H9 (cell line): Measurements from ENCODE around the gene AP2A1. TPM values are rescaled to one million over a fixed set of nuclear protein-coding genes. Genes with fewer than 3 reads are reported as not detected.
A peak's percentile ranks its signal among the peaks of the same experiment; 100 is the strongest.

Experiments
- DNase-seq: peaks from one replicate; pipeline ENCODE4 v3.0.0-alpha.2; 2017
- H2AFZ ChIP-seq: one replicate; pipeline ENCODE4 v1.6.1; 2013; ENCODE audit warnings: mild to moderate bottlenecking, low read length, control low read depth, moderate library complexity
- H2AK5ac ChIP-seq: 2 replicates; pipeline ENCODE4 v1.6.1; 2013; ENCODE audit warnings: low read length, control low read depth, mixed read lengths; ENCODE audit not compliant: insufficient read length
- H2BK120ac ChIP-seq: one replicate; pipeline ENCODE4 v1.6.1; 2013; ENCODE audit warnings: low read depth, mild to moderate bottlenecking, low read length, control low read depth, inconsistent platforms; ENCODE audit not compliant: poor library complexity, severe bottlenecking
- H2BK12ac ChIP-seq: 2 replicates; pipeline ENCODE4 v1.6.1; 2013; ENCODE audit warnings: low read length, control low read depth, mixed read lengths, low read depth; ENCODE audit not compliant: insufficient read length
- H2BK15ac ChIP-seq: 2 replicates; pipeline ENCODE4 v1.6.1; 2013; ENCODE audit warnings: low read depth, low read length, control low read depth
- H2BK20ac ChIP-seq: one replicate; pipeline ENCODE4 v1.6.1; 2013; ENCODE audit warnings: low read depth, mild to moderate bottlenecking, low read length, control low read depth, inconsistent platforms; ENCODE audit not compliant: poor library complexity, severe bottlenecking
- H2BK5ac ChIP-seq: 2 replicates; pipeline ENCODE4 v1.6.1; 2013; ENCODE audit warnings: low read length, control low read depth, mixed read lengths; ENCODE audit not compliant: insufficient read length
- H3K14ac ChIP-seq: 2 replicates; pipeline ENCODE4 v1.6.1; 2013; ENCODE audit warnings: low read length, control low read depth; ENCODE audit not compliant: insufficient read depth
- H3K18ac ChIP-seq: 2 replicates; pipeline ENCODE4 v1.6.1; 2013; ENCODE audit warnings: low read depth, mild to moderate bottlenecking, mixed read lengths, low read length, control low read depth; ENCODE audit not compliant: insufficient read length
- H3K23ac ChIP-seq: 2 replicates; pipeline ENCODE4 v1.6.1; 2013; ENCODE audit warnings: low read length, control low read depth, mixed read lengths, low read depth; ENCODE audit not compliant: insufficient read length
- H3K23me2 ChIP-seq: 2 replicates; pipeline ENCODE4 v1.6.1; 2013; ENCODE audit warnings: low read depth, mild to moderate bottlenecking, mixed read lengths, low read length, control low read depth; ENCODE audit not compliant: insufficient read length, poor library complexity, severe bottlenecking
- H3K27ac ChIP-seq: 2 replicates; pipeline ENCODE4 v1.5.1; 2013; ENCODE audit warnings: low read length, control low read depth, mixed read lengths, low read depth; ENCODE audit not compliant: insufficient read length
- H3K27me3 ChIP-seq: 2 replicates; pipeline ENCODE4 v1.6.1; 2013; ENCODE audit warnings: low read length, control low read depth, inconsistent platforms; ENCODE audit not compliant: insufficient read depth
- H3K4ac ChIP-seq: 2 replicates; pipeline ENCODE4 v1.6.1; 2013; ENCODE audit warnings: low read depth, mild to moderate bottlenecking, control low read depth, inconsistent platforms, low read length, moderate library complexity
- H3K4me1 ChIP-seq: 2 replicates; pipeline ENCODE4 v1.6.1; 2013; ENCODE audit warnings: low read length, control low read depth, inconsistent platforms; ENCODE audit not compliant: insufficient read depth
- H3K4me2 ChIP-seq: 2 replicates; pipeline ENCODE4 v1.6.1; 2013; ENCODE audit warnings: low read length, control low read depth, mixed read lengths; ENCODE audit not compliant: insufficient read length, insufficient read depth
- H3K56ac ChIP-seq: 2 replicates; pipeline ENCODE4 v1.6.1; 2013; ENCODE audit warnings: low read depth, mild to moderate bottlenecking, mixed read lengths, low read length, control low read depth; ENCODE audit not compliant: insufficient read length
- H3K79me1 ChIP-seq: 2 replicates; pipeline ENCODE4 v1.6.1; 2013; ENCODE audit warnings: low read depth, mild to moderate bottlenecking, moderate library complexity, low read length, control low read depth, inconsistent platforms; ENCODE audit not compliant: insufficient read depth, poor library complexity, severe bottlenecking
- H3K79me2 ChIP-seq: 2 replicates; pipeline ENCODE4 v1.6.1; 2013; ENCODE audit warnings: low read length, control low read depth, inconsistent platforms; ENCODE audit not compliant: insufficient read depth
- H3K9ac ChIP-seq: 2 replicates; pipeline ENCODE4 v1.6.1; 2013; ENCODE audit warnings: low read length, control low read depth, mixed read lengths; ENCODE audit not compliant: insufficient read length; ENCODE audit errors: extremely low read depth
- H3K9me3 ChIP-seq: one replicate; pipeline ENCODE4 v1.6.1; 2013; ENCODE audit warnings: low read depth, low read length, inconsistent platforms; ENCODE audit not compliant: control insufficient read depth
- H3T11ph ChIP-seq: one replicate; pipeline ENCODE4 v1.6.1; 2013; ENCODE audit warnings: mild to moderate bottlenecking, low read length, control low read depth, inconsistent platforms
- H4K20me1 ChIP-seq: one replicate; pipeline ENCODE4 v1.6.1; 2013; ENCODE audit not compliant: control insufficient read depth, insufficient read length, insufficient read depth
- H4K5ac ChIP-seq: 2 replicates; pipeline ENCODE4 v1.6.1; 2013; ENCODE audit warnings: low read depth, mild to moderate bottlenecking, mixed read lengths, low read length, control low read depth; ENCODE audit not compliant: insufficient read length
- H4K8ac ChIP-seq: replicated peaks from 2 replicates; pipeline ENCODE4 v1.6.1; 2013; ENCODE audit warnings: low read length, control low read depth, mixed read lengths, low read depth; ENCODE audit not compliant: insufficient read length
- H4K91ac ChIP-seq: 2 replicates; pipeline ENCODE4 v1.6.1; 2013; ENCODE audit warnings: low read depth, mild to moderate bottlenecking, moderate library complexity, mixed read lengths, low read length, control low read depth; ENCODE audit not compliant: insufficient read length
- H3K27ac Mint-ChIP-seq, 3 experiments: 2 replicates in 2 of 3; 3 replicates in 1 of 3; pipeline ENCODE4 v1.8.0; 2020 to 2021; ENCODE audit warnings: mixed read lengths in 3 of 3, mild to moderate bottlenecking in 1 of 3, moderate library complexity in 1 of 3
- H3K27me3 Mint-ChIP-seq: 2 replicates; pipeline ENCODE4 v1.8.0; 2021; ENCODE audit warnings: low read depth, mild to moderate bottlenecking, moderate library complexity, mixed read lengths
- H3K36me3 Mint-ChIP-seq, 3 experiments: 2 replicates in 2 of 3; 3 replicates in 1 of 3; pipeline ENCODE4 v1.8.0; 2020 to 2021; ENCODE audit warnings: low read depth in 3 of 3, mixed read lengths in 3 of 3; ENCODE audit not compliant: insufficient read depth in 1 of 3
- H3K4me1 Mint-ChIP-seq, 2 experiments: 2 replicates each; pipeline ENCODE4 v1.8.0; 2020; ENCODE audit warnings: mixed read lengths in 2 of 2
- H3K4me3 Mint-ChIP-seq, 2 experiments: 2 replicates in 1 of 2; 3 replicates in 1 of 2; pipeline ENCODE4 v1.8.0; 2020 to 2021; ENCODE audit warnings: mild to moderate bottlenecking in 2 of 2, mixed read lengths in 2 of 2, moderate library complexity in 1 of 2
- H3K9me3 Mint-ChIP-seq, 2 experiments: 2 replicates in 1 of 2; 3 replicates in 1 of 2; pipeline ENCODE4 v1.8.0; 2020; ENCODE audit warnings: mild to moderate bottlenecking in 2 of 2, mixed read lengths in 2 of 2, moderate library complexity in 1 of 2
- WGBS: extraction: QIAGEN DNeasy Blood & Tissue Kit; methylation state at CpG from one replicate; pipeline ENCODE4 v1.1.7; 2013; ENCODE audit warnings: missing lambda C conversion rate, low lambda C conversion rate, mixed read lengths; ENCODE audit not compliant: insufficient read length; ENCODE audit errors: extremely low coverage; 5-methylcytosine and 5-hydroxymethylcytosine counted together
- total RNA-seq: library from RNA; stranded (reverse); gene quantifications from 2 replicates; pipeline ENCODE4 v1.2.1, GENCODE V29; 2021
- TF ChIP-seq, protein P1 (sequence below): fragments of 200-600 bp; sonication (generic); conservative IDR thresholded peaks from 3 replicates; pipeline ENCODE4 v1.8.0; 2021; ENCODE audit warnings: antibody characterized with exemption, mild to moderate bottlenecking

Gene AP2A1
- total RNA-seq, 1 experiment from 2014 or later = 108 TPM

DNA sequence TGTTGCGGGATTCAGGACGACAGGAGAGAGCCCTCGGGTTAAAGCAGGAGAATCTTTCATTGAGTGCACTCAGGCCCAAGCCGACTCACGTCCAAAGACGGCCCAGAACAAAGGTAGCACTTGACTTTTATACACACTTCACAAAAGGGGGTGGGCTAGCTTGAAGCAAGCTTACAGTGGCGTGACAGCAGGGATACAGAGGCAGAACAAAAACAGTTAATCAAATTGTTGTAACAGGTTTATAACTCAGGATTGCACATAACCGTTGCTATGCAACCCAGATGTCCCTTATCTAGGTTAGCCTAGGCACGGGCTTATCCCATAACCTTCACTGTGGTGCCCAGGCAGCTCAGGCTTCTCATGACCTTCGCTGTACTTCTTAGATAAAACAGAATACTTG, 53.3 kb downstream of the AP2A1 start:
- no peak overlapping the region for H2BK5ac ChIP-seq
- H3K14ac ChIP-seq = no peak overlapping the region
- peak overlapping the region in 1 of 3 experiments; percentile 80; a peak in 1 of 7 replicates for H3K27ac Mint-ChIP-seq

More for the DNA sequence above, 53.3 kb downstream of the AP2A1 start:
- Histone ChIP-seq H2BK12ac (no peak overlapping the region), H3K18ac (no peak overlapping the region), H2BK15ac (no peak overlapping the region), H4K5ac (no peak overlapping the region), H3K27me3 (no peaks in the 10 kb centered on the region), H3K79me1 (peaks cover 11% of the 10 kb centered on the region), H4K91ac (no peak overlapping the region), H3K9me3 (no peaks in the 10 kb centered on the region), H3K23me2 (peaks cover 5% of the 10 kb centered on the region), H4K20me1 (no peaks in the 10 kb centered on the region), H3K4me2 (no peak overlapping the region), H3K4ac (no peak overlapping the region), H3K23ac (no peak overlapping the region), H4K8ac (no peak overlapping the region), H2AFZ (no peak overlapping the region), H3T11ph (no peak overlapping the region), H3K79me2 (peaks cover 5% of the 10 kb centered on the region; the same call in 1 of the 2 replicates), H2AK5ac (no peak overlapping the region), H2BK120ac (no peak overlapping the region), H2BK20ac (no peak overlapping the region), H3K9ac (no peak overlapping the region), H3K4me1 (peaks cover 3% of the 10 kb centered on the region; the same call in 1 of the 2 replicates), H3K56ac (no peak overlapping the region), H3K27ac (no peak overlapping the region)
- no CpG with 5 or more reads among the region's 10 CpGs for WGBS
- TF ChIP-seq, protein P1, sequence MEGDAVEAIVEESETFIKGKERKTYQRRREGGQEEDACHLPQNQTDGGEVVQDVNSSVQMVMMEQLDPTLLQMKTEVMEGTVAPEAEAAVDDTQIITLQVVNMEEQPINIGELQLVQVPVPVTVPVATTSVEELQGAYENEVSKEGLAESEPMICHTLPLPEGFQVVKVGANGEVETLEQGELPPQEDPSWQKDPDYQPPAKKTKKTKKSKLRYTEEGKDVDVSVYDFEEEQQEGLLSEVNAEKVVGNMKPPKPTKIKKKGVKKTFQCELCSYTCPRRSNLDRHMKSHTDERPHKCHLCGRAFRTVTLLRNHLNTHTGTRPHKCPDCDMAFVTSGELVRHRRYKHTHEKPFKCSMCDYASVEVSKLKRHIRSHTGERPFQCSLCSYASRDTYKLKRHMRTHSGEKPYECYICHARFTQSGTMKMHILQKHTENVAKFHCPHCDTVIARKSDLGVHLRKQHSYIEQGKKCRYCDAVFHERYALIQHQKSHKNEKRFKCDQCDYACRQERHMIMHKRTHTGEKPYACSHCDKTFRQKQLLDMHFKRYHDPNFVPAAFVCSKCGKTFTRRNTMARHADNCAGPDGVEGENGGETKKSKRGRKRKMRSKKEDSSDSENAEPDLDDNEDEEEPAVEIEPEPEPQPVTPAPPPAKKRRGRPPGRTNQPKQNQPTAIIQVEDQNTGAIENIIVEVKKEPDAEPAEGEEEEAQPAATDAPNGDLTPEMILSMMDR = no peak
- peaks cover 10 to 16% of the 10 kb centered on the region in 2 experiments for H3K4me1 Mint-ChIP-seq
- H3K36me3 Mint-ChIP-seq = peaks cover 10 to 32% (median 21%) of the 10 kb centered on the region in 3 experiments
- H3K27me3 Mint-ChIP-seq = no peaks in the 10 kb centered on the region
- H3K4me3 Mint-ChIP-seq = peak overlapping the region in 1 of 2 experiments; percentile 94; a peak in 2 of 5 replicates
- no peak for DNase-seq
- no peaks in the 10 kb centered on the region for H3K9me3 Mint-ChIP-seq
